H9 (cell line): Measurements from ENCODE around the gene ACSM2B. TPM values are rescaled to one million over a fixed set of nuclear protein-coding genes. Genes with fewer than 3 reads are reported as not detected.
"Not testable (repeated sequence)": the region's sequence is repeated elsewhere in the genome, so short reads cannot be mapped to it uniquely, and the experiment has no call there.

Experiments used
- DNase-seq: peaks from one replicate; pipeline ENCODE4 v3.0.0-alpha.2; 2017
- H2AFZ ChIP-seq: one replicate; pipeline ENCODE4 v1.6.1; 2013; ENCODE audit warnings: mild to moderate bottlenecking, low read length, control low read depth, moderate library complexity
- H2AK5ac ChIP-seq: 2 replicates; pipeline ENCODE4 v1.6.1; 2013; ENCODE audit warnings: low read length, control low read depth, mixed read lengths; ENCODE audit not compliant: insufficient read length
- H2BK120ac ChIP-seq: one replicate; pipeline ENCODE4 v1.6.1; 2013; ENCODE audit warnings: low read depth, mild to moderate bottlenecking, low read length, control low read depth, inconsistent platforms; ENCODE audit not compliant: poor library complexity, severe bottlenecking
- H2BK12ac ChIP-seq: 2 replicates; pipeline ENCODE4 v1.6.1; 2013; ENCODE audit warnings: low read length, control low read depth, mixed read lengths, low read depth; ENCODE audit not compliant: insufficient read length
- H2BK15ac ChIP-seq: 2 replicates; pipeline ENCODE4 v1.6.1; 2013; ENCODE audit warnings: low read depth, low read length, control low read depth
- H2BK20ac ChIP-seq: one replicate; pipeline ENCODE4 v1.6.1; 2013; ENCODE audit warnings: low read depth, mild to moderate bottlenecking, low read length, control low read depth, inconsistent platforms; ENCODE audit not compliant: poor library complexity, severe bottlenecking
- H2BK5ac ChIP-seq: 2 replicates; pipeline ENCODE4 v1.6.1; 2013; ENCODE audit warnings: low read length, control low read depth, mixed read lengths; ENCODE audit not compliant: insufficient read length
- H3K14ac ChIP-seq: 2 replicates; pipeline ENCODE4 v1.6.1; 2013; ENCODE audit warnings: low read length, control low read depth; ENCODE audit not compliant: insufficient read depth
- H3K18ac ChIP-seq: 2 replicates; pipeline ENCODE4 v1.6.1; 2013; ENCODE audit warnings: low read depth, mild to moderate bottlenecking, mixed read lengths, low read length, control low read depth; ENCODE audit not compliant: insufficient read length
- H3K23ac ChIP-seq: 2 replicates; pipeline ENCODE4 v1.6.1; 2013; ENCODE audit warnings: low read length, control low read depth, mixed read lengths, low read depth; ENCODE audit not compliant: insufficient read length
- H3K23me2 ChIP-seq: 2 replicates; pipeline ENCODE4 v1.6.1; 2013; ENCODE audit warnings: low read depth, mild to moderate bottlenecking, mixed read lengths, low read length, control low read depth; ENCODE audit not compliant: insufficient read length, poor library complexity, severe bottlenecking
- H3K27ac ChIP-seq: 2 replicates; pipeline ENCODE4 v1.5.1; 2013; ENCODE audit warnings: low read length, control low read depth, mixed read lengths, low read depth; ENCODE audit not compliant: insufficient read length
- H3K27me3 ChIP-seq: 2 replicates; pipeline ENCODE4 v1.6.1; 2013; ENCODE audit warnings: low read length, control low read depth, inconsistent platforms; ENCODE audit not compliant: insufficient read depth
- H3K4ac ChIP-seq: 2 replicates; pipeline ENCODE4 v1.6.1; 2013; ENCODE audit warnings: low read depth, mild to moderate bottlenecking, control low read depth, inconsistent platforms, low read length, moderate library complexity
- H3K4me1 ChIP-seq: 2 replicates; pipeline ENCODE4 v1.6.1; 2013; ENCODE audit warnings: low read length, control low read depth, inconsistent platforms; ENCODE audit not compliant: insufficient read depth
- H3K4me2 ChIP-seq: 2 replicates; pipeline ENCODE4 v1.6.1; 2013; ENCODE audit warnings: low read length, control low read depth, mixed read lengths; ENCODE audit not compliant: insufficient read length, insufficient read depth
- H3K56ac ChIP-seq: 2 replicates; pipeline ENCODE4 v1.6.1; 2013; ENCODE audit warnings: low read depth, mild to moderate bottlenecking, mixed read lengths, low read length, control low read depth; ENCODE audit not compliant: insufficient read length
- H3K79me1 ChIP-seq: 2 replicates; pipeline ENCODE4 v1.6.1; 2013; ENCODE audit warnings: low read depth, mild to moderate bottlenecking, moderate library complexity, low read length, control low read depth, inconsistent platforms; ENCODE audit not compliant: insufficient read depth, poor library complexity, severe bottlenecking
- H3K79me2 ChIP-seq: 2 replicates; pipeline ENCODE4 v1.6.1; 2013; ENCODE audit warnings: low read length, control low read depth, inconsistent platforms; ENCODE audit not compliant: insufficient read depth
- H3K9ac ChIP-seq: 2 replicates; pipeline ENCODE4 v1.6.1; 2013; ENCODE audit warnings: low read length, control low read depth, mixed read lengths; ENCODE audit not compliant: insufficient read length; ENCODE audit errors: extremely low read depth
- H3K9me3 ChIP-seq: one replicate; pipeline ENCODE4 v1.6.1; 2013; ENCODE audit warnings: low read depth, low read length, inconsistent platforms; ENCODE audit not compliant: control insufficient read depth
- H3T11ph ChIP-seq: one replicate; pipeline ENCODE4 v1.6.1; 2013; ENCODE audit warnings: mild to moderate bottlenecking, low read length, control low read depth, inconsistent platforms
- H4K20me1 ChIP-seq: one replicate; pipeline ENCODE4 v1.6.1; 2013; ENCODE audit not compliant: control insufficient read depth, insufficient read length, insufficient read depth
- H4K5ac ChIP-seq: 2 replicates; pipeline ENCODE4 v1.6.1; 2013; ENCODE audit warnings: low read depth, mild to moderate bottlenecking, mixed read lengths, low read length, control low read depth; ENCODE audit not compliant: insufficient read length
- H4K8ac ChIP-seq: replicated peaks from 2 replicates; pipeline ENCODE4 v1.6.1; 2013; ENCODE audit warnings: low read length, control low read depth, mixed read lengths, low read depth; ENCODE audit not compliant: insufficient read length
- H4K91ac ChIP-seq: 2 replicates; pipeline ENCODE4 v1.6.1; 2013; ENCODE audit warnings: low read depth, mild to moderate bottlenecking, moderate library complexity, mixed read lengths, low read length, control low read depth; ENCODE audit not compliant: insufficient read length
- H3K27ac Mint-ChIP-seq, 3 experiments: 2 replicates in 2 of 3; 3 replicates in 1 of 3; pipeline ENCODE4 v1.8.0; 2020 to 2021; ENCODE audit warnings: mixed read lengths in 3 of 3, mild to moderate bottlenecking in 1 of 3, moderate library complexity in 1 of 3
- H3K27me3 Mint-ChIP-seq: 2 replicates; pipeline ENCODE4 v1.8.0; 2021; ENCODE audit warnings: low read depth, mild to moderate bottlenecking, moderate library complexity, mixed read lengths
- H3K36me3 Mint-ChIP-seq, 3 experiments: 2 replicates in 2 of 3; 3 replicates in 1 of 3; pipeline ENCODE4 v1.8.0; 2020 to 2021; ENCODE audit warnings: low read depth in 3 of 3, mixed read lengths in 3 of 3; ENCODE audit not compliant: insufficient read depth in 1 of 3
- H3K4me1 Mint-ChIP-seq, 2 experiments: 2 replicates each; pipeline ENCODE4 v1.8.0; 2020; ENCODE audit warnings: mixed read lengths in 2 of 2
- H3K4me3 Mint-ChIP-seq, 2 experiments: 2 replicates in 1 of 2; 3 replicates in 1 of 2; pipeline ENCODE4 v1.8.0; 2020 to 2021; ENCODE audit warnings: mild to moderate bottlenecking in 2 of 2, mixed read lengths in 2 of 2, moderate library complexity in 1 of 2
- H3K9me3 Mint-ChIP-seq, 2 experiments: 2 replicates in 1 of 2; 3 replicates in 1 of 2; pipeline ENCODE4 v1.8.0; 2020; ENCODE audit warnings: mild to moderate bottlenecking in 2 of 2, mixed read lengths in 2 of 2, moderate library complexity in 1 of 2
- WGBS: extraction: QIAGEN DNeasy Blood & Tissue Kit; methylation state at CpG from one replicate; pipeline ENCODE4 v1.1.7; 2013; ENCODE audit warnings: missing lambda C conversion rate, low lambda C conversion rate, mixed read lengths; ENCODE audit not compliant: insufficient read length; ENCODE audit errors: extremely low coverage; 5-methylcytosine and 5-hydroxymethylcytosine counted together
- total RNA-seq: library from RNA; stranded (reverse); gene quantifications from 2 replicates; pipeline ENCODE4 v1.2.1, GENCODE V29; 2021
- TF ChIP-seq, protein P1 (sequence below): fragments of 200-600 bp; sonication (generic); conservative IDR thresholded peaks from 3 replicates; pipeline ENCODE4 v1.8.0; 2021; ENCODE audit warnings: antibody characterized with exemption, mild to moderate bottlenecking

Gene ACSM2B
- total RNA-seq, 1 experiment from 2014 or later: not detected

DNA sequence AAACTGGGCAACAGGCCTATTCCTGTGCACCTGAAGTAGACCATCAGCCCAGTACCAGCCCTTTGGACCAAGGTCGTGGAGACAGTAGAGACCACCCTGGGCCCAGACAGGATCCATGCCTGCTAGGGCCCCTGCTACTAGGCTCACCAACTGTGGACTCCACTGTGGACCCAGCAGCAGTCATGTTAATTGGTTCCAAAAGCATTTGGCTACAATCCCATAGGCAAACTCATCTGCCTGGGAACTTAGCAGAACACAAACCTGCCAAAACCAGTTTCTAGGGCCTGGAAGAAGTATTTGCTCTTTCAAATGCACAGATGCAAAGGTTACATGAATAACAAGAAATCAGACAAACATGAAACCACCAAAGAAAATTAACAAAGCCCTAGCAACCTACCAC lies 71.7 kb downstream of the ACSM2B start:
- Mint-ChIP-seq H3K27ac (no peak overlapping the region), H3K27me3 (peaks cover 2% of the 10 kb centered on the region; the same call in 1 of the 2 replicates), H3K9me3 (peaks cover 64 to 78% of the 10 kb centered on the region in 2 experiments), H3K36me3 (peaks cover 5 to 10% (median 5%) of the 10 kb centered on the region in 3 experiments; a peak in 5 of 7 replicates), H3K4me3 (no peak overlapping the region), H3K4me1 (no peaks in the 10 kb centered on the region)
- H3K27ac ChIP-seq: no peak overlapping the region
- no peaks in the 10 kb centered on the region for H3K23me2 ChIP-seq
- H3K9me3 ChIP-seq: peaks cover 15% of the 10 kb centered on the region
- no peak overlapping the region for H3K18ac ChIP-seq
- no peak overlapping the region for H3T11ph ChIP-seq
- H4K8ac ChIP-seq: no peak overlapping the region
- DNase-seq: no peak
- no peak overlapping the region for H3K23ac ChIP-seq
- H4K20me1 ChIP-seq: no peaks in the 10 kb centered on the region
- H2BK20ac ChIP-seq: no peak overlapping the region
- TF ChIP-seq, protein P1, sequence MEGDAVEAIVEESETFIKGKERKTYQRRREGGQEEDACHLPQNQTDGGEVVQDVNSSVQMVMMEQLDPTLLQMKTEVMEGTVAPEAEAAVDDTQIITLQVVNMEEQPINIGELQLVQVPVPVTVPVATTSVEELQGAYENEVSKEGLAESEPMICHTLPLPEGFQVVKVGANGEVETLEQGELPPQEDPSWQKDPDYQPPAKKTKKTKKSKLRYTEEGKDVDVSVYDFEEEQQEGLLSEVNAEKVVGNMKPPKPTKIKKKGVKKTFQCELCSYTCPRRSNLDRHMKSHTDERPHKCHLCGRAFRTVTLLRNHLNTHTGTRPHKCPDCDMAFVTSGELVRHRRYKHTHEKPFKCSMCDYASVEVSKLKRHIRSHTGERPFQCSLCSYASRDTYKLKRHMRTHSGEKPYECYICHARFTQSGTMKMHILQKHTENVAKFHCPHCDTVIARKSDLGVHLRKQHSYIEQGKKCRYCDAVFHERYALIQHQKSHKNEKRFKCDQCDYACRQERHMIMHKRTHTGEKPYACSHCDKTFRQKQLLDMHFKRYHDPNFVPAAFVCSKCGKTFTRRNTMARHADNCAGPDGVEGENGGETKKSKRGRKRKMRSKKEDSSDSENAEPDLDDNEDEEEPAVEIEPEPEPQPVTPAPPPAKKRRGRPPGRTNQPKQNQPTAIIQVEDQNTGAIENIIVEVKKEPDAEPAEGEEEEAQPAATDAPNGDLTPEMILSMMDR: no peak
- no peak overlapping the region for H3K9ac ChIP-seq
- H2BK5ac ChIP-seq: no peak overlapping the region
- no peak overlapping the region for H4K5ac ChIP-seq
- no peak overlapping the region for H2AFZ ChIP-seq
- no CpG with 5 or more reads among the region's 1 CpG for WGBS
- H3K27me3 ChIP-seq: no peaks in the 10 kb centered on the region
- no peak overlapping the region for H2BK15ac ChIP-seq
- no peak overlapping the region for H2BK12ac ChIP-seq
- no peaks in the 10 kb centered on the region for H3K79me2 ChIP-seq
- H3K79me1 ChIP-seq: no peaks in the 10 kb centered on the region
- no peak overlapping the region for H4K91ac ChIP-seq
- H3K4me1 ChIP-seq: no peaks in the 10 kb centered on the region
- H3K56ac ChIP-seq: no peak overlapping the region
- no peak overlapping the region for H3K4ac ChIP-seq
- H2AK5ac ChIP-seq: no peak overlapping the region
- no peak overlapping the region for H2BK120ac ChIP-seq
- H3K14ac ChIP-seq: no peak overlapping the region
- no peak overlapping the region for H3K4me2 ChIP-seq

DNA sequence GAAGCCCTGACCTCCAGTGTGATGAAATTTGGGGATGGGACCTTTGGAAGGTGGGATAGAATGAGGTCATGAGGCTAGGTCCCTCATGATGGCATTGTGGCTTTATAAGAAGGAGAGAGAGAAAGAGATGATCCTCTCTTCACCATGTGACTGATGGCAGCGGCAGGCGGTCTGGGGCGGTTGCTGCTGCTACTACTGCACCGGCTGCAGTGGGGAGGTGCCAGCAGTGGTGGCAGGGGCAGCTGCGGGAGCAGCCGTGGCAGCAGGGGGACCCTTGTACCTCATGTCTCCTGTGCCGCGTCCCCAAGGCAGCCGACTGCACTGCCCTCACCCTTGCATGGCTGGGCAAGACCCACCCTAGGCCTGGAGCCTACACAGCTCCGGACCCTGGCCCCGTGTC lies 84.7 kb downstream of the ACSM2B start:
- not testable (repeated sequence) for H3K27ac Mint-ChIP-seq, H2BK15ac ChIP-seq, H4K91ac ChIP-seq, H3K9ac ChIP-seq, H2BK5ac ChIP-seq, H3K4me1 Mint-ChIP-seq, H3K79me2 ChIP-seq, H3K4ac ChIP-seq, H2BK12ac ChIP-seq, H3K36me3 Mint-ChIP-seq, H3K27ac ChIP-seq, H3K27me3 ChIP-seq, H2AFZ ChIP-seq, H3K27me3 Mint-ChIP-seq, H4K8ac ChIP-seq, H3K9me3 ChIP-seq, H2BK20ac ChIP-seq, H2BK120ac ChIP-seq, H4K20me1 ChIP-seq, H3K56ac ChIP-seq, H3K14ac ChIP-seq, H3K23ac ChIP-seq, DNase-seq, H2AK5ac ChIP-seq, H3K18ac ChIP-seq, H3K4me2 ChIP-seq, H3K79me1 ChIP-seq, H3K23me2 ChIP-seq, H4K5ac ChIP-seq, H3T11ph ChIP-seq, H3K4me1 ChIP-seq, H3K4me3 Mint-ChIP-seq
- peaks cover 2 to 16% of the 10 kb centered on the region in 2 experiments; a peak in 4 of 5 replicates for H3K9me3 Mint-ChIP-seq
- WGBS: no CpG with 5 or more reads among the region's 11 CpGs
